OCI-LY1 (cell line): ENCODE data around the gene CHP2.
"Not testable (repeated sequence)": the region's sequence is repeated elsewhere in the genome, so short reads cannot be mapped to it uniquely, and the experiment has no call there.

Experiments used
- H2AFZ ChIP-seq: fragments of 200-600 bp; sonication (generic), shearing (Covaris generic); 2 replicates; pipeline ENCODE4 v1.6.0; 2014; ENCODE audit warnings: antibody characterized with exemption, mild to moderate bottlenecking, low read length
- H3F3A ChIP-seq: fragments of 200-600 bp; sonication (generic), shearing (Covaris generic); 2 replicates; pipeline ENCODE4 v1.6.0; 2014; ENCODE audit warnings: mild to moderate bottlenecking, antibody characterized with exemption, low read length, moderate library complexity; ENCODE audit not compliant: insufficient read depth
- H3K27ac ChIP-seq: fragments of 200-600 bp; sonication (generic); 2 replicates; pipeline ENCODE4 v1.5.1; 2014; ENCODE audit warnings: low read length, mixed run types, mild to moderate bottlenecking, low read depth; ENCODE audit not compliant: poor library complexity, severe bottlenecking
- H3K27me3 ChIP-seq: fragments of 200-600 bp; sonication (generic); 2 replicates; pipeline ENCODE4 v1.6.0; 2014; ENCODE audit warnings: antibody characterized with exemption, mild to moderate bottlenecking, low read length, moderate library complexity; ENCODE audit not compliant: insufficient read depth
- H3K36me3 ChIP-seq: fragments of 200-600 bp; sonication (generic); 2 replicates; pipeline ENCODE4 v1.6.1; 2014; ENCODE audit warnings: mild to moderate bottlenecking, antibody characterized with exemption, low read length, moderate library complexity, mixed read lengths; ENCODE audit not compliant: insufficient read depth
- H3K4me1 ChIP-seq: fragments of 200-600 bp; sonication (generic); 2 replicates; pipeline ENCODE4 v1.5.1; 2014; ENCODE audit warnings: mild to moderate bottlenecking, low read length, moderate library complexity; ENCODE audit not compliant: insufficient read depth, severe bottlenecking
- H3K4me2 ChIP-seq: fragments of 200-600 bp; sonication (generic), shearing (Covaris generic); 2 replicates; pipeline ENCODE4 v1.6.1; 2014; ENCODE audit warnings: low read length
- H3K4me3 ChIP-seq: fragments of 200-600 bp; sonication (generic); 2 replicates; pipeline ENCODE4 v1.5.1; 2014; ENCODE audit warnings: low read length, low read depth, mild to moderate bottlenecking, mixed read lengths; ENCODE audit not compliant: poor library complexity, severe bottlenecking
- H3K79me2 ChIP-seq: fragments of 200-600 bp; shearing (Covaris generic); 2 replicates; pipeline ENCODE4 v1.6.1; 2016; ENCODE audit warnings: mixed run types, low read length, mixed read lengths; ENCODE audit not compliant: insufficient read depth
- H3K9ac ChIP-seq: fragments of 200-600 bp; sonication (generic), shearing (Covaris generic); 2 replicates; pipeline ENCODE4 v1.6.1; 2014; ENCODE audit warnings: mild to moderate bottlenecking, low read length, mixed read lengths
- H3K9me2 ChIP-seq: fragments of 200-600 bp; sonication (generic), shearing (Covaris generic); 2 replicates; pipeline ENCODE4 v1.6.1; 2014; ENCODE audit warnings: low read depth, mild to moderate bottlenecking, low read length, mixed read lengths
- H3K9me3 ChIP-seq: fragments of 200-600 bp; shearing (Covaris generic); 2 replicates; pipeline ENCODE4 v1.6.1; 2014; ENCODE audit warnings: low read length, mixed read lengths
- H4K20me1 ChIP-seq: fragments of 200-600 bp; sonication (generic), shearing (Covaris generic); 2 replicates; pipeline ENCODE4 v1.6.0; 2016; ENCODE audit warnings: mild to moderate bottlenecking, low read length; ENCODE audit not compliant: insufficient read depth
- EZH2 ChIP-seq: fragments of 200-600 bp; sonication (generic), shearing (Covaris generic); IDR thresholded peaks from 2 replicates; pipeline ENCODE4 v1.8.0; 2017; ENCODE audit warnings: borderline replicate concordance, mixed run types, mild to moderate bottlenecking, antibody characterized with exemption, low read length, moderate library complexity, mixed read lengths
- TF ChIP-seq, protein P1 (sequence below): fragments of 200-600 bp; sonication (generic), shearing (Covaris generic); IDR thresholded peaks from 2 replicates; pipeline ENCODE4 v1.5.1; 2017; ENCODE audit warnings: mild to moderate bottlenecking, antibody characterized with exemption, low read length, moderate library complexity, mixed read lengths

Gene CHP2

DNA sequence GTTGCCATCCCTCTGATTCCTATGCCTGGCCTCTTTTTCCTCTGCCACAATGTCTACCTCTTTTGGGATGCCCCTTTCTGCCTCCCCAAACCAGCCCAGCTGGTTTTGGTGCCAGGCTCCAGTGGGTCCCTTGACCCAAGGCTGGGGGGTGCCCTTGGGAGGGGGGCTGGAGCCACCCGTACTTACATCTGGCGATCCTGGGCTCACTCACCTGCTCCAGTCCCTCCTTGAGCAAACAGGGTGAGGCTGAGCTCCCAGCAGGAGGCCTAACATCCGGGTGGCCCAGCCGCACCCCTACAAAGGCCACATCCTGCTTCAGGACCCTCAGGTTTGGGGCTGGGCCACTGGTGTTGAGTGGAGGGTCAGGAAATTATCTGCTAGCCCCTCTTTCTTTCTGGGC lies 43.0 kb upstream of the CHP2 start:
- H3K79me2 ChIP-seq = no peaks in the 10 kb centered on the region
- H3K4me2 ChIP-seq = no peak overlapping the region
- peaks cover 17% of the 10 kb centered on the region; the same call in 1 of the 2 replicates for H3K27me3 ChIP-seq
- H3F3A ChIP-seq = no peaks in the 10 kb centered on the region
- H3K27ac ChIP-seq = no peak overlapping the region
- H2AFZ ChIP-seq = no peak overlapping the region
- H3K9me2 ChIP-seq = no peaks in the 10 kb centered on the region
- H3K9me3 ChIP-seq = peaks cover 11% of the 10 kb centered on the region
- no peaks in the 10 kb centered on the region for H3K4me1 ChIP-seq
- H4K20me1 ChIP-seq = no peaks in the 10 kb centered on the region
- no peak overlapping the region for H3K4me3 ChIP-seq
- H3K9ac ChIP-seq = no peak overlapping the region
- peaks cover 4% of the 10 kb centered on the region; the same call in 1 of the 2 replicates for H3K36me3 ChIP-seq
- no peak for TF ChIP-seq EZH2
- TF ChIP-seq, protein P1, sequence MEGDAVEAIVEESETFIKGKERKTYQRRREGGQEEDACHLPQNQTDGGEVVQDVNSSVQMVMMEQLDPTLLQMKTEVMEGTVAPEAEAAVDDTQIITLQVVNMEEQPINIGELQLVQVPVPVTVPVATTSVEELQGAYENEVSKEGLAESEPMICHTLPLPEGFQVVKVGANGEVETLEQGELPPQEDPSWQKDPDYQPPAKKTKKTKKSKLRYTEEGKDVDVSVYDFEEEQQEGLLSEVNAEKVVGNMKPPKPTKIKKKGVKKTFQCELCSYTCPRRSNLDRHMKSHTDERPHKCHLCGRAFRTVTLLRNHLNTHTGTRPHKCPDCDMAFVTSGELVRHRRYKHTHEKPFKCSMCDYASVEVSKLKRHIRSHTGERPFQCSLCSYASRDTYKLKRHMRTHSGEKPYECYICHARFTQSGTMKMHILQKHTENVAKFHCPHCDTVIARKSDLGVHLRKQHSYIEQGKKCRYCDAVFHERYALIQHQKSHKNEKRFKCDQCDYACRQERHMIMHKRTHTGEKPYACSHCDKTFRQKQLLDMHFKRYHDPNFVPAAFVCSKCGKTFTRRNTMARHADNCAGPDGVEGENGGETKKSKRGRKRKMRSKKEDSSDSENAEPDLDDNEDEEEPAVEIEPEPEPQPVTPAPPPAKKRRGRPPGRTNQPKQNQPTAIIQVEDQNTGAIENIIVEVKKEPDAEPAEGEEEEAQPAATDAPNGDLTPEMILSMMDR = no peak

GRCh38 chr16:23712976-23713375 lies 41.9 kb upstream of the CHP2 start, which contains the start of gene ERN2:
Gene ERN2 (minus strand): TSS chr16:23713222. CDS start chr16:23713187, 35 bp downstream.
- H2AFZ ChIP-seq = no peak within 1 kb of the TSS
- no peaks in the 10 kb centered on the region for H3F3A ChIP-seq
- H3K4me3 ChIP-seq = no peak within 1 kb of the TSS
- no peaks in the 10 kb centered on the region for H4K20me1 ChIP-seq
- H3K9me3 ChIP-seq = peaks cover 11% of the 10 kb centered on the region
- no peaks in the 10 kb centered on the region for H3K79me2 ChIP-seq
- H3K9me2 ChIP-seq = no peaks in the 10 kb centered on the region
- H3K27me3 ChIP-seq = peaks cover 17% of the 10 kb centered on the region; the same call in 1 of the 2 replicates
- no peak within 1 kb of the TSS for H3K27ac ChIP-seq
- no peaks in the 10 kb centered on the region for H3K4me1 ChIP-seq
- TF ChIP-seq EZH2 = no peak
- H3K9ac ChIP-seq = no peak within 1 kb of the TSS
- no peak within 1 kb of the TSS for H3K4me2 ChIP-seq
- peaks cover 4% of the 10 kb centered on the region; the same call in 1 of the 2 replicates for H3K36me3 ChIP-seq

DNA sequence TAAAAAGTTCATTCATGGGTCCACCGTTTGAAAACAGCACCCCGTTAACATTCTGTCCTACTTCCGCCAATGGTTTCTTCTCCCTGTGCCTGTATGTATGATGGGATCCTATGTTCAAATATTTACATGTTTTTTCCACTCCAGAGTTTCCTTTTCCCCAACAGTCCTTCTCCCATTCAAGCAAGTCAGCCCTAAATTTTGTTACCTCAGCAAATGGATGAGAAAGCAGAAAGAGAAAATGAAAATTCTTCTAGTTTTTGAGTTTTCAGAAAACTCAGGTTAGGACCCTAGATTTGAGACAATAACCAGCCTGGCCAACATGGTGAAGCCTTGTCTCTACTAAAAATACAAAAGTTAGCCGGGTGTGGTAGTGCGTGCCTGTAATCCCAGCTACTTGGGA lies 38.3 kb upstream of the CHP2 start:
- Histone ChIP-seq H3K27ac (no peak overlapping the region), H2AFZ (no peak overlapping the region), H3K27me3 (no peaks in the 10 kb centered on the region), H3K36me3 (no peaks in the 10 kb centered on the region), H3K9me3 (no peaks in the 10 kb centered on the region), H3K4me1 (no peaks in the 10 kb centered on the region), H3K9me2 (no peaks in the 10 kb centered on the region), H3K9ac (no peak overlapping the region), H3K4me3 (no peak overlapping the region), H3K79me2 (no peaks in the 10 kb centered on the region), H3K4me2 (no peak overlapping the region), H3F3A (no peaks in the 10 kb centered on the region), H4K20me1 (no peaks in the 10 kb centered on the region)
- TF ChIP-seq EZH2 = no peak
- TF ChIP-seq, protein P1 = no peak

DNA sequence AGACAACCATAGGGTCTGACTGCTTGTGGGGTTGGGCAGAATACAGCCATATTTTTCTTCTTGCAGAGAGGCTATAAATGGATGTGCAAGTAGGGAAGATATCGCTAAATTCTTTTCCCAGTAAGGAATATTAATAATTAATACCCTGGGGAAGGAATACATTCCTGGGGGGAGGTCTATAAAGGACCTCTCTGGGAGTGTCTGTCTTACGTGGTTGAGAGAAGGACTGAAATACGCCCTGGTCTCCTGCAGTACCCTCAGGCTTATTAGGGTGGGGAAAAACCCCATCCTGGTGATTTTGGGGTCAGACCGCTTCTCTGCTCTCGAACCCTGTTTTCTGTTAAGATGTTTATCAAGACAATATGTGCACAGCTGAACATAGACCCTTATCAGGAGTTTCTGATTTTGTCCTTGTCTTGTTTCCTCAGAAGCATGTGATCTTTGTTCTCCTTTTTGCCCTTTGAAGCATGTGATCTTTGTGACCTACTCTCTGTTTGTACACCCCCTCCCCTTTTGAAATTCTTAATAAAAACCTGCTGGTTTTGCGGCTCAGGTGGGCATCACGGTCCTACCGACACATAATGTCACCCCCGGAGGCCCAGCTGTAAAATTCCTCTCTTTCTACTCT lies 32.1 kb upstream of the CHP2 start:
- H2AFZ ChIP-seq, H3K4me1 ChIP-seq: not testable (repeated sequence)

More for the DNA sequence above, 32.1 kb upstream of the CHP2 start:
- H3K4me3 ChIP-seq, H3K27ac ChIP-seq, H4K20me1 ChIP-seq, H3F3A ChIP-seq, H3K36me3 ChIP-seq, H3K9me2 ChIP-seq, H3K9me3 ChIP-seq, H3K79me2 ChIP-seq, H3K27me3 ChIP-seq, H3K9ac ChIP-seq, H3K4me2 ChIP-seq: not testable (repeated sequence)
